Epithelial cell of proximal tubule (primary cell): ENCODE data around the gene CELSR1. TPM values are rescaled to one million over a fixed set of nuclear protein-coding genes. Genes with fewer than 3 reads are reported as not detected.

ENCODE experiments used
- DNase-seq: peaks from one replicate; pipeline ENCODE4 v3.0.0-alpha.2; 2011; ENCODE audit warnings: low read depth
- H3K4me3 ChIP-seq: 2 replicates; pipeline ENCODE4 v1.5.1; 2011; ENCODE audit warnings: low read depth, mild to moderate bottlenecking, low read length
- total RNA-seq: library from RNA; depleted of rRNA; stranded (reverse); fragments of >200 nt; gene quantifications from 2 replicates; pipeline ENCODE4 v1.2.3, GENCODE V29; 2015
- TF ChIP-seq, protein P1 (sequence below): conservative IDR thresholded peaks from 2 replicates; pipeline ENCODE4 v1.5.1; 2012; ENCODE audit warnings: low read depth, mild to moderate bottlenecking, low read length

Gene CELSR1
- total RNA-seq, 1 donor from 2014 or later = 85.0 TPM

DNA sequence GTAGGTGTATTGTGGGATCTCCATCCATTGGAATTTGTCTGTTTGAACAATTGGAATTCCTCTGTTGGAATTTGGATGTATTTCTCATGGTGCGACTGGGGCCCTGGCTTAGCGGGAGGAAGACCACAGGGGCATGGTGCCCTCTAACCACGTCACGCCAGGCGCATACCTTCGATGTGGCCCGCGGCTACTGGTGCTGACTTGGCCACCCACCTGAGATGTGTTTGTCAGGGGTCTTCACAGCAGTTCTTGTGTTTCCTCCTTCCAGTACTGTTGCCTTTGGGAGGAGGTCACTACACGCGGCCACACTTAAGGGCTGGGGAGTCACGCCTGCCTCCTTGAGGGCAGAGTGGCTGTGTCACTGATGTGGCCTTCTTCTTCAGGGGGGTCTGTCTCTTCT lies 46.2 kb upstream of the CELSR1 start:
- H3K4me3 ChIP-seq = no peak overlapping the region
- DNase-seq = no peak
- TF ChIP-seq, protein P1, sequence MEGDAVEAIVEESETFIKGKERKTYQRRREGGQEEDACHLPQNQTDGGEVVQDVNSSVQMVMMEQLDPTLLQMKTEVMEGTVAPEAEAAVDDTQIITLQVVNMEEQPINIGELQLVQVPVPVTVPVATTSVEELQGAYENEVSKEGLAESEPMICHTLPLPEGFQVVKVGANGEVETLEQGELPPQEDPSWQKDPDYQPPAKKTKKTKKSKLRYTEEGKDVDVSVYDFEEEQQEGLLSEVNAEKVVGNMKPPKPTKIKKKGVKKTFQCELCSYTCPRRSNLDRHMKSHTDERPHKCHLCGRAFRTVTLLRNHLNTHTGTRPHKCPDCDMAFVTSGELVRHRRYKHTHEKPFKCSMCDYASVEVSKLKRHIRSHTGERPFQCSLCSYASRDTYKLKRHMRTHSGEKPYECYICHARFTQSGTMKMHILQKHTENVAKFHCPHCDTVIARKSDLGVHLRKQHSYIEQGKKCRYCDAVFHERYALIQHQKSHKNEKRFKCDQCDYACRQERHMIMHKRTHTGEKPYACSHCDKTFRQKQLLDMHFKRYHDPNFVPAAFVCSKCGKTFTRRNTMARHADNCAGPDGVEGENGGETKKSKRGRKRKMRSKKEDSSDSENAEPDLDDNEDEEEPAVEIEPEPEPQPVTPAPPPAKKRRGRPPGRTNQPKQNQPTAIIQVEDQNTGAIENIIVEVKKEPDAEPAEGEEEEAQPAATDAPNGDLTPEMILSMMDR = no peak

DNA sequence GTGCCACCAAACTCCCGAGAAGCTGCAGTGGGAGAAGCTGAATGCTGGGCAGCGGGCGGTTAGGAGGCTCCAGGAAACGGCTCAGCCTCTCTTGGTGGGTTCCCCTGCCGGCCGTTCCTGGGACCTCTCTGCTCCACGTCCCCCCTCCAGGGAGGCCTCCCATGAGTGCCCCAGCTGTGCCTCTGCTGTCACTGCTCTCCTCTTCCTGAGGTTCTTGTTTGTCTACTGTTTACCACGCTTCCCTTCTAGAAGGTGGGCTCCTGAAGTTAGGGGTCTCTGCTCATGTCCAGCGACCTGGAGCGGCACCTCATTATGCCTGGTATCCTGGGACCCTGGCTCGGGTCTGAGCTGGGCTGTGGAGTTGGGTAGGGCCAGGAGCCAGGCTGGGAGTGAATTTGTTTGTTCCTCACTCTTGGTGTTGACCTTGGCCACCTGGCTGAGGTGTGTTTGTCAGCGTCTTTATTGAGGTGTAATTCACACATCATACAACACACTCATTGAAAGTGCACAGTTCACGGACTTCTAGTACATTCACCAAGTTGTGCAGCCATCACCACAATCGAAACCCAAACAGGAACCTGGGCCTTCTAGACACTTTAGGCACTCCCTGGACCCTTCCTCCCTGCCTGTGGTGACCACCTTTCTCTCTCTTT lies 45.0 kb upstream of the CELSR1 start:
- H3K4me3 ChIP-seq = no peak overlapping the region
- TF ChIP-seq, protein P1 = no peak
- DNase-seq = no peak

DNA sequence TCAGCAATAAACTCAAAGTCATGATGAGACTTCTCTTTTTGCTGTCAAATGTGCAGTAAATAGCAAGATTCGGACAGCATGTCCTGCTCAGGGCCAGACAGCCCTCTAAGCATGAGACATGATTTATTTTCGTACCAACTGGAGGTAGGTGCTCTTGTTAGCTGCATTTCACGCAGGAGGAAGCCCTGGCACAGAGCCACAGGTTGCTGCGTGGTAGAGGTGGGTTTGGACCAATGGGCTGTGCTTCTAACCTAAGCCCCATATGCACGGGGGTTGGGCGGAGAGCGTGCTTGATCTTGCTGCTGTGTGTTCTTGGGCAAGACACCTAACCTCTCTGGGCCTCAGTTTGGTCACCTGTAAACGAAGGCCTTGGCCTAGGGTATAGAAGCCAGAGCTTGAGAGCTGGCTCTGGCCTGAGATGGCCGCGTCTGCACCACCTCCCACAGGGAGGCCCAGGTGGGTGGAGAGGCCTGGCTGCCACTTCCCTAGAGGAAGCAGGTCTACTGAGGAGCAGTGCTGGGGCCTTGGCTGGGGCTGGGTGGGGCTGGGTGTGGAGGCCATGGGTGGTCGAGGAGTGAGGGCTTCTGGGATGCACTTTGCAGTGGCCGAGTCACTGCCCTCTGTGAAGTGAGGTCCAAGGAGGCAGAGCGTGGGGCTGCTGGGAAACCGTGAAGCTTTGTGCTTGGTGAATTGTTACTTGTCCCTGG lies 44.3 kb upstream of the CELSR1 start:
- no peak overlapping the region for H3K4me3 ChIP-seq
- DNase-seq = no peak
- TF ChIP-seq, protein P1 = no peak

DNA sequence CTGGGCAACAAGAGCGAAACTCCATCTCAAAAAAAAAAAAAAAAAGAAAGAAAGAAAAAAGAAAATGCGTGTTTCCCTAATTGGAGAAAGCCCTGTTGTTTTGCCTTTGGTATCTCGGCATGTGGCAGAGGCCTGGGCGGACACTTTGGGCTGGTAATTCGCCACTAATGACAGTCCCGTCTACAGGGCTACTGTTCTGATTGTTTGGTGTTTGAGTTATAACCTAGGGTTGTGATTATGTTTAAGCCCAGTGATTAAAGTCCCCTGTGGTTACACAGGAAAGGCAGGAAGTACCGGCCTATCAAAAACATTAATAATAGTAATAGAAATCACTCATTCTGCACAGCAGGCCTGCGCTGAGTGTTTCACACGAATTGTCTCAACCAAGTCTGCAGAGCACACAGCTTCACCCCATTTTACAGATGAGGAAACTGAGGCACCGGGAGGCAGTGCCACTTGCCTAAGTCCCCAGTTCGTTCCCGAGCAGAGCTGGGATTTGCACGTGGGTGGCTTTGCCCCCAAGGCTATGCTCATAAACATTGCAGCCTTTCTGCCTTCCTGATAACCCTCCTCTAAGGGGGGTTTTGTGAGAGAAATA lies 43.6 kb upstream of the CELSR1 start:
- TF ChIP-seq, protein P1 = no peak
- no peak overlapping the region for H3K4me3 ChIP-seq
- DNase-seq = no peak

DNA sequence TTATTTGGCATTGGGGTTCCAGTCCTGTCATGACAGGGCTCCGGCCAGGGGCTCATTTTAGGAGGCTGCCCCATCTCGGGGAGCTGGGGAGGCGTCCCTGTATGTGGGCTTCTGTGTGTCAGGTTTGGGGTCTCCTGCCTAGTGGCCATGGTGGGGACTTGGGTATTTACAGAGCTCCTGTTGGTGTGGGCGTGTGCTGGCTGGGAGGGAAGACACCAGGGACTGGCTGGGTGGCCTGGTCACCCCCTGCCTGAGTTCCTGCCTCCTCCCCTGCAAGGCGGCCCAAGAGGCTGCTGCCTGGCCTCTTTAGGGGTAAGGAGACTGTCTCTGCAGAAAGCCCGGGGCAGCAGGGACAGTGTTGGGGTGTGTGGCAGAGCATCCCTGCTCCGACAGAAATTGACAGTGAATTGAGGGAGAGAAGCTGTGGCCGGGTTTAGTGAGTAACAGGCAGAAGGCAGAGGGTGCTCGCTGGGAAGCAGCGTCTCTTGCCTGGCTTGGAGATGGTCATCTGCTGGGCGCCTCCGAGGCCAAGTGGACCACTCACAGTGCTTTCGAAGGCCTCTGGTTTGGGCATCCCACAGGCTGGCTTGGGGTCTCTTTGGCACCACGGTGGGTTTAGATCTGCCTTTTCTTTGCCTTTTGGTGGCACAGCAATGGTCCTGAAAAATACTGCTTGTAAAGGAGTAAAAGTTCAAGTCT lies 42.5 kb upstream of the CELSR1 start:
- no peak for DNase-seq
- no peak overlapping the region for H3K4me3 ChIP-seq
- TF ChIP-seq, protein P1 = no peak

DNA sequence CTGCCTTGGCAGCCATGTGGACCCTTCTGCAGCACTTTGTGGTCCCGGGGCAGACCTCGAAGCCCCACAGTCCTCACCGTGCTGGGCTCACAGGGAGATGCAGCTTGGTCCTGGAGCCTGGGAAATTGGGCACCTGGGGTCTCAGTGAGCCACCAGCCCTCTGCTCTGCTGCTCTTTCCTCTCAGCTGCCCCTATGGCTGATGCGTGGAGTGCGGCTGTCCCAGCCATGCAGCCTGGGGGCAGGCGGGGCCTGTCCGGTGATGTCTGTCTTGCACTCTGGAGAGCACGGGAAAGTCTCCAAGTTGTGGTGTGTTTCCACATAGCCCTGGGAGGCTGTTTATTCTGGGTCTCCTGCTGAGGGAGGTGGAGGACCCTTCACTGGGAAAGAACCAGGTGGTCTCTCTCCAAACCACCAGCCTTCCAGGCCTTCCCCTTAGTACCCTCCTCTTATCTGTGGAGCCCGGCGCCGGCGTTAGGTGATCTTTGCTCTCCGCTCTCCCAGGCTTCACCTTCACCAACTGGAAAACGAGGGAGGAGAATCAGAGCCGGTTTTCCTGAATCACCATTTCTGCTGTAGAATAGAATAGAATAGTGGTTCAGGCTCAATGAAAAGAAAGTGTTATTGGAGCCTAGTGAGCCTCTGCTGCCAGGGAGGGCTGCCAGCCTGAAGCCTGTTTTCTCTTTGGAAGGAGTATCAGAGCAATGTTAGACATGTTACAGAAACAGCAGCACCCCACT lies 41.6 kb upstream of the CELSR1 start:
- H3K4me3 ChIP-seq = peak overlapping the region; percentile 71
- TF ChIP-seq, protein P1 = no peak
- DNase-seq = no peak
